HG02981 (cell line): ENCODE data around the gene NOL12.
"Not testable (repeated sequence)": the region's sequence is repeated elsewhere in the genome, so short reads cannot be mapped to it uniquely, and the experiment has no call there.

Experiments used
- ATAC-seq: cut with Tn5 transposase; IDR thresholded peaks from one replicate; pipeline ENCODE4 v1.9.1; 2021; ENCODE audit warnings: mild to moderate bottlenecking, moderate library complexity; ENCODE audit not compliant: unreplicated experiment

Gene NOL12

GRCh38 chr22:37710675-37711074 is 24.5 kb downstream of the NOL12 start:
- no peak for ATAC-seq

DNA sequence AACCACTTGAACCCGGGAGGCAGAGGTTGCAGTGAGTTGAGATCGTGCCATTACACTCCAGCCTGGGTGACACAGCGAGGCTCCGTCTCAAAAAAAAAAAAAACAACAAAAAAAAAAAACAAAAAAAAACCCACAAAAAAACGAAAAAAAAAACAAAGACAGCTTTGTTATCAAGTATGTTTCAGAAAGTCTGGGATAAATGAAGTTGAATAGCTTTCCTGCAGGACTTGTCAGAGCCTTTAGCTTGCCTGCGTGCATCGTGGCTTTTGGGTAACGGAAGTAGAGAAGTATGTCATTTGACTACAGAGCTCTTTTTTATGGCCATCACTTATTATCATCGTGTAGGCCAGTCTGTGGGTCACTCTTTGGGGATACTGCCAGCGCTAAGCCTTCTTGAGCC is 25.3 kb downstream of the NOL12 start:
- no peak for ATAC-seq

GRCh38 chr22:37713761-37714160 is 27.6 kb downstream of the NOL12 start:
- ATAC-seq: no peak

GRCh38 chr22:37714634-37715033 is 28.5 kb downstream of the NOL12 start:
- ATAC-seq: no peak

GRCh38 chr22:37715760-37716159 is 29.6 kb downstream of the NOL12 start:
- ATAC-seq: no peak

DNA sequence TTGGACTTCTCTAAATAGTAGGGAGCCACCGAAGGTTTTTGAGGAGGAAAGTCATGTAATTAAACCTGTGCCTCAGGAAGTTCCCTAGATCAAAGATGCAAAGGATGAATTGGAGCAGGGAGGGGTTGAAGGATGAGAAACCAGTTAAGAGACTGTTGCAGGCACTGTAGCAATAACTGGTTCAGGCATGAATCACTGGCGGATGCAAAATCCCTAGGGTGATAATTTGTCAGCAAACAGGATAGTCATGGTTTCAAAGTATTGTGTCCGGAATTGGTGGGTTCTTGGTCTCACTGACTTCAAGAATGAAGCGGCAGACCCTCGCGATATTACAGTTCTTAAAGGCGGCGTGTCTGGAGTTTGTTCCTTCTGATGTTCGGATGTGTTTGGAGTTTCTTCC is 30.6 kb downstream of the NOL12 start:
- ATAC-seq: no peak

DNA sequence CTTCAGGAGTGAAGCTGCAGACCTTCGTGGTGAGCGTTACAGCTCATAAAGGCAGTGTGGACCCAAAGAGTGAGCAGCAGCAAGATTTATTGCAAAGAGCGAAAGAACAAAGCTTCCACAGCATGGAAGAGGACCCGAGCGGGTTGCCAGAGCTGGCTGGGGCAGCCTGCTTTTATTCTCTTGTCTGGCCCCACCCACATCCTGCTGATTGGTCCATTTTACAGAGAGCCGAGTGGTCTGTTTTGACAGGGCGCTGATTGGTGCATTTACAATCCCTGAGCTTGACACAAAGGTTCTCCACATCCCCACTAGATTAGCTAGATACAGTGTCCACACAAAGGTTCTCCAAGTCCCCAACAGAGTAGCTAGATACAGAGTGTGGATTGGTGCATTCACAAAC is 31.1 kb downstream of the NOL12 start:
- ATAC-seq: not testable (repeated sequence)

- ATAC-seq: not testable (repeated sequence)
Observed at GRCh38 chr22:37717746-37718305, 31.7 kb downstream of the NOL12 start.

GRCh38 chr22:37725551-37726240 is 39.6 kb downstream of the NOL12 start:
- ATAC-seq: no peak

DNA sequence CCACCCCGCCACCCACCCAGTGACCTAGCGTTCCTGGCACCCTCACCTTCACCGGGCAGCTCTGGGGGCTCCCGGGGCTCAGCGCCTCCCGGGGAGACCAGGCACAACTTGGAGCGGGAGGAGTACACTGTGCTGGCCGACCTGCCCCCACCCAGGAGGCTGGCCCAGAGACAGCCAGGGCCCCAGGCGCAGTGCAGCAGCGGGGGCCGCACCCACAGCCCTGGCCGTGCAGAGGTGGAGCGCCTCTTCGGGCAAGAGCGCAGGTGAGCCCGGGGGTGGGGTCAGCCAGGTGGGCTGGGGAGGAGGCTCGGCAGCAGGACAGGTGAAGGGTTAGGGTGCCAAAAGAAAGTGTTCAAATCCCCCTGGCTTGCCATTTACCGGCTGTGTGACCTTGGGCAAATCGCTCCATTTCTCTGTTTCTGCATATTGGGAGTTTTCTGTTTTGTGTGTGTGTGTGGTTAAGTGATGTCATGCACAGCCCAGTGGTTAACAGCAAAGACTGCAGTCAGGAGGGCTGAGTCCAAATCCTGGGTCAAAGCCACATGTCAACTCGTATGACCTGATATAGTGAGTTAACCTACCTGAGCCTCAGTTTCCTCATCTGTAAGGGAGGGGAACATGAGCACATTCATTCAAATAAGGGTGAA is 40.2 kb downstream of the NOL12 start:
- no peak for ATAC-seq

DNA sequence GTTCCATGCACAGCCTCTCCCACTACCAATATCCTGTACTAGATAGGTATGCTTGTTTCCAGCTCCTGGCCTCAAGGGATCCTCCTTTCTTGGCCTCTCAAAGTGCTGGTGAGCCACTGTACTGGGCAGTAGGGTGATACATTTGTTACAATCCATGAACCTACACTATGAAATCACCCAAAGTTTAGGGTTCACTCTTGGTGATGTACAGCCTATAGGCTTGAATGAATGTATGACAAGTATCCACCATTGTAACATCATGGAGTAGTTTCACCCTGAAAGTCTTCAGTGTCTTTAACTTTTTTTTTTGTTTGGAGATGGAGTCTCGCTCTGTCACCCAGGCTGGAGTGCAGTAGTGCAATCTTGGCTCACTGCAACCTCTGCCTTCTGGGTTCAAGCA is 42.5 kb downstream of the NOL12 start:
- no peak for ATAC-seq

DNA sequence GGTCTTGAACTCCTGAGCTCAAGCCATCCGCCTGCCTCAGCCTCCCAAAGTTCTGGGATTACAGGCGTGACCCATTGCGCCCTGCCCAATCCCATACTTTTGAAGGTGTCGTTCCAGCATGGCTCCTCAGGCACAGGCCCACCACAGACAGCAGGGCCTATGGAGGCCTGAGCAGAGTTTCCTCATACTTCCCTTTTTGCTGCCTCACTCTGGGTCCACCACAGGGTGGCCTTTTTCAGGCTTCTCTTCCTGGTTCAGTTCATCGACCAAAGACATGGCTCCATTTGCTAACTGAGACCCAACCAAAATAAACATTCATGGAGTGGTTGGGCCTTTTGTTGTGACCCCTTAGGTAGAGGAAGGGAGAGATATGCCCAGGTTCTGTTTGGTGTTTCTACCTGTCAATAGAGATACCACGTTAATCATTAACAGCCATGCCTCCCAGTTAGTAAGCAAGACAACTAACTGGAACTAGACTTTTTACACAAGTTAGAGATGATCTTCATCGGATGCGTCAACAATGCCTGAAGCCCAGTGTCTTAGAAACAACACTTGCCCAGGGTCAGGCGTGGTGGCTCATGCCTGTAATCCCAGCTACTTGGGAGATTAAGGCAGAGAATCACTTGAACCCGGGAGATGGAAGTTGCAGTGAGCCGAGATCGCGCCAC is 45.8 kb downstream of the NOL12 start:
- no peak for ATAC-seq

DNA sequence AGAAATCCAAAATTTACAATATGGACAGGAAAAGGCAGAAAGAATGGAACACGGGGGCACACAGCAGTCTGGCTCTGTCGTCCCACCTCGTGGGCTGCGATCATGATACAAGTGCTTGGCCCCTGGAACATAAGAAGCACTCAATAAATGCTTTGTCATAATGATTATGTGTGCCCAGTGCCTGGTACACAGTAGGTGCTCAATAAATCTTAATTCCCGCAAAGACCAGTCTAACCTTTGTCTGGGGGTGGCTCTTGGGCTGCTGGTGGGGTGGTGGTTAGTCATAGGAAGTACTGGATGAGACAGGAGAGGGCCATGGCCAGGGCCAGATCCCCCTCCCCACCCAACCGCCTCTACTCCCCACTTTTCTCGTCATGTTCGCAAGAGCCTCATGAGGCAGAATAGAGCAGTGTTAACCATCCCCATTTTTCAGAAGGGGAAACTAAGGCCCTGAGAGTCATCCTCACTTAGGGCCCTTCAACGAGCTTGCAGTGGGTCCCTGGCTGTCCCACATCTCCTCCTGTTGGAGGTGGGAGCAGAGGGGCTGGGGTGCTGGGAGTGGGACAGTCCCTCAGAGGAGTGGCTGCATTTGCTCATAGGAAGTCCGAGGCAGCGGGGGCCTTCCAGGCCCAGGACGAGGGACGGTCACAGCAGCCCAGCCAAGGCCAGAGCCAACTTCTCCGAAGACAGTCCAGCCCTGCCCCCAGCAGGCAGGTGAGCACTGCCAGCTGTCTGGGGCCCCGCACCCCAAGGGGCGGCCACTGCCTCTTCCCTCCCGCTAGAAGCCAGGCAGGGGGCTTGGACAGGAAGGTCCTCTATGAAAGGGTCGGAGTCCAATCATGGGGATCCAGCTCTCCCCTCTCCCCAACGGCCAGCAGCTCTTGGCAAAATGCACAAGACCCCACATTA is 46.8 kb downstream of the NOL12 start:
- no peak for ATAC-seq

- ATAC-seq: no peak
Observed at GRCh38 chr22:37733625-37734401, 47.7 kb downstream of the NOL12 start.

GRCh38 chr22:37734402-37734700 is 48.2 kb downstream of the NOL12 start:
- no peak for ATAC-seq

- no peak for ATAC-seq
Observed at GRCh38 chr22:37734964-37735451, 48.9 kb downstream of the NOL12 start.

DNA sequence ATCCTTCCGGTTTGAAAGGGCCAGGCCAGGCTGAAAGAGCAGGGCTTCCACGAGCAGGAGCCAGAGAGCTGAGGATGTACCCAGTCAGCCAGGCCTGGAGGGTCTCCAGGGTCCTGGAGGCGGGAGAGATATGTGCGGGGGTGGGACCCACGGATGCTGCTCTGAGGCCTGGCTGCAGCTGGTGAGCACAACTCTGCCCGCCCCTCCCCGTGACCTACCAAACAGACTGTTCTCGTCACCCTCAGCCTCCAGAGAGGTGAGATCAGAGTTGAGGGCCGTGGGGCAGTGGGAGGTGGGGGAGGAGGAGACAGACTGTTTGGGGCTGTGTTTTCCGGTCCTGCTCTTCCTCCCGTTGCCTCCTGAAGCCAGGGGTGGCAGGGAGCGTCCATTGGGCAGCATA is 52.9 kb downstream of the NOL12 start:
- no peak for ATAC-seq

DNA sequence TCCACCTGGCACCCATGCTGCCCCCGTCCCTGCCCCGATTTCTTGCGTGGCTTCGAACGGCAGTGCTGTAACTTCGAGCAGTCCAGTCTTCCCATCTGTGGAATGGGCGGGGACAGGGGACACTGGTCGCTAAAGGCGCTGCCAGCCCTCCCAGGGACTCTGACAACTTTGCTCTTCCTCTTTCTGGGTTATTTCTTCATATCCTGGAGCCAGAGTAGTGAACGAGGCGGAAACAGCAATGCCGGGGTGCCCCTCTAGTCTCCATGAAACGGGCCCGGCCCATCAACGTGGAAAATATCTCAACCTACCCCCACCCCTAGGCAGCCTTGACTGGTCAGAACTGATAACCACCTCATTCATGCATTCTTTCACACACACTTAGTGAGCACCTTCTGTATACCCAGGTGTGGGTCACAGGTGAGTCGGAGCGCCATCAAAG is 53.5 kb downstream of the NOL12 start:
- no peak for ATAC-seq

DNA sequence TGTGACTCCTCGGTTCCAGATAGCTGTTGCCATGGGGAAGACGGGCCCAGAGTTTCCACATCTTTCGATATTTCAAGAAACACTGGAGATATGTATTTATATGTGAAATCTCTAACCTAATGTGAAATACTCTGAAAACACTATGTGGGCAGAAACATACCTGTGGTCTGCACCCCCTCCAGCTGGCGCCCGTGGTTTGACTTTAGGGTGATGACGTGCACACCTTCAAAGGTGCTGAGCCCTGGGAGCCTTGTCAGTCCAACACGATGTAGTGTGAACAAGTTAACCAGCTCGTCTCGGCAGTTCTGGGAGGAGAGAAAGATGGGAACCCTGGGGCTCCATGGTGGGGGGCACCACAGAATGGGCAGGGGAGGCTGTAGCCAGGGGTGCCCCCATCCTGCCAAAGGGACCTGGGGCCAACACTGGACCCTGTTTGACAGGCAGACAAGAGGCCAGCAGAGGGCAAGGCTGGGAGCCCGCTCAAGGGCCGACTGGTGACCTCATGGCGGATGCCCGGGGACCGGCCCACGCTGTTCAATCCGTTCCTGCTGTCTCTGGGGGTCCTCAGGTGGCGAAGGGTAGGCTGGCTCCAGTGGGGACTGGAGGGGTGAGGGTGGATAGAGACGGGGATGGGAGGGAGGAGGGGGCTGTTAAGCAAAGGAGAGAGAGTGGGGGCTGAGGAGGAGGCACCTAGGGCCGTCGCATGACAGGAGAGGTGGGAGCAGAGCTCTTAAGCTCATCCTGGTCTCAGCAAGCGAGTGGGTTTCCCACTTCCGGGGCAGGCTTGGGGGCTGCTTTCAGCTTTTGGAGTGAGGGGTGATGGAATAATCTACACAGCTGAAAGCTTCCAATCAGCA is 54.5 kb downstream of the NOL12 start:
- no peak for ATAC-seq
